HL-60 (cell line): ENCODE results near the gene SCN1B.

Experiments
- GABPA ChIP-seq: IDR thresholded peaks from 2 replicates; pipeline ENCODE4 v1.6.1; 2012; ENCODE audit warnings: low read depth
- POLR2AphosphoS5 ChIP-seq: IDR thresholded peaks from 2 replicates; pipeline ENCODE4 v1.6.1; 2012; ENCODE audit warnings: low read depth
- REST ChIP-seq: IDR thresholded peaks from 2 replicates; pipeline ENCODE4 v1.6.1; 2012; ENCODE audit warnings: low read depth; ENCODE audit not compliant: insufficient replicate concordance
- SPI1 ChIP-seq: IDR thresholded peaks from 2 replicates; pipeline ENCODE4 v1.6.1; 2012; ENCODE audit warnings: low read depth, mild to moderate bottlenecking, borderline replicate concordance
- TF ChIP-seq, protein P1 (sequence below): IDR thresholded peaks from one replicate; pipeline ENCODE4 v1.5.1; 2011; ENCODE audit warnings: low read length, control low read depth, inconsistent platforms; ENCODE audit not compliant: insufficient read depth

GRCh38 chr19:35026418-35026817 lies 3.9 kb upstream of the SCN1B start:
- TF ChIP-seq, protein P1, sequence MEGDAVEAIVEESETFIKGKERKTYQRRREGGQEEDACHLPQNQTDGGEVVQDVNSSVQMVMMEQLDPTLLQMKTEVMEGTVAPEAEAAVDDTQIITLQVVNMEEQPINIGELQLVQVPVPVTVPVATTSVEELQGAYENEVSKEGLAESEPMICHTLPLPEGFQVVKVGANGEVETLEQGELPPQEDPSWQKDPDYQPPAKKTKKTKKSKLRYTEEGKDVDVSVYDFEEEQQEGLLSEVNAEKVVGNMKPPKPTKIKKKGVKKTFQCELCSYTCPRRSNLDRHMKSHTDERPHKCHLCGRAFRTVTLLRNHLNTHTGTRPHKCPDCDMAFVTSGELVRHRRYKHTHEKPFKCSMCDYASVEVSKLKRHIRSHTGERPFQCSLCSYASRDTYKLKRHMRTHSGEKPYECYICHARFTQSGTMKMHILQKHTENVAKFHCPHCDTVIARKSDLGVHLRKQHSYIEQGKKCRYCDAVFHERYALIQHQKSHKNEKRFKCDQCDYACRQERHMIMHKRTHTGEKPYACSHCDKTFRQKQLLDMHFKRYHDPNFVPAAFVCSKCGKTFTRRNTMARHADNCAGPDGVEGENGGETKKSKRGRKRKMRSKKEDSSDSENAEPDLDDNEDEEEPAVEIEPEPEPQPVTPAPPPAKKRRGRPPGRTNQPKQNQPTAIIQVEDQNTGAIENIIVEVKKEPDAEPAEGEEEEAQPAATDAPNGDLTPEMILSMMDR, result no peak
- no peak for TF ChIP-seq SPI1
- TF ChIP-seq REST, result no peak
- TF ChIP-seq POLR2AphosphoS5, result no peak
- no peak for TF ChIP-seq GABPA
